GM18508 (cell line): ENCODE data around the gene TXNRD1.
"Not testable (repeated sequence)": the region's sequence is repeated elsewhere in the genome, so short reads cannot be mapped to it uniquely, and the experiment has no call there.

ENCODE experiments used
- ATAC-seq: cut with Tn5 transposase; IDR thresholded peaks from one replicate; pipeline ENCODE4 v1.9.1; 2021; ENCODE audit warnings: moderate number of reproducible peaks; ENCODE audit not compliant: insufficient read depth, unreplicated experiment

The TXNRD1 gene

DNA sequence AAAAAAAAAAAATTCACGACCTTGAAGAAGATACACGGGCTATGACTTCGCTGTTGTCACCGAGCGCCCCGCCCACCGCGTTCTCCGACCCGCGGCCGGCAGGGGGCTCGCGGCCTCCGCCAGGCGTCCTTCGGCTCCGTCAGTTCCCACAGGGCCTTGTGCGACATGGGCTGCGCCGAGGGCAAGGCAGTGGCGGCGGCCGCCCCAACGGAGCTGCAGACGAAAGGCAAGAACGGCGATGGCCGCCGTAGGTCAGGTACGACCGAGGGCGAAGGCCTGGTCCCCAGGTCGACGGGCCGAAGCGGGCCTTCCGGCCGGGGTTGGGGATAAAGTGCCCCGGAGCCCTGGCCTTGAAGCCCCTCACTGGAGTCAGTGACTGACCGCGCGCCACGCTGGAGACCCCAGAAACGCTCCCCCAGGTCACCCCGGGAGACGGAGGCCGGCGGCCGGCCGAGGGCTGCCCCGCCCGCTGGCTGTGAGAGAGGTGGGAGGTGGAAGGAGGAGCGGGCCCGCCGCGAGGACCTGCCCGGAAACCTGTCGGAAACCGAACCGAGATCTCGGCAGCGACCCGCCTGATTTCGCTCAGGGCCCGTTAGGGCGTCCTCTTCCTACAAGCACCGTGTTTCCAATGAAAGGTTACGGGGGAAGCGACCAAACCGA lies at the start of gene TXNRD1:
Gene TXNRD1, plus strand, starts transcription at position 142 of the 660 bp plus-strand sequence. Its CDS starts 24 bp downstream, at position 166.
- ATAC-seq: no peak

DNA sequence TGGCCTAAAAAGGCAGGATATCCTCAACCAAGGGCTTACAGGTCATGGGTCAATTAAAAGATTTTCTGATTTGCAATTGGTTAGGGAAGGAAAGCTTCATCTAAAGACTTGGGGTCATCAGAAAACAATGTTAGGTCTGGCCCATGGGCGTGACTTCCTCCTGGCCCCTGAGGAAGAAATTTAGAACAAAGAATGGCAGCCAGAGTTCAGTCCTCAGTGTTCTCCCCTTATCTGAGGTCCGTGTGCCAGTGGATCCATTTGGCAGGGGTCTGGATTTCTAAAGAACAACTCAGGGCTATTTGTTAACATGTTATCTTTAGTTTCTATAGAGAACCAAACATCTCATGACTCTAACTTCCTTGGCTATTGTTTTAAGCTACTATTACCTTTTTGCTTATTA lies 49.8 kb upstream of the TXNRD1 start:
- no peak for ATAC-seq

DNA sequence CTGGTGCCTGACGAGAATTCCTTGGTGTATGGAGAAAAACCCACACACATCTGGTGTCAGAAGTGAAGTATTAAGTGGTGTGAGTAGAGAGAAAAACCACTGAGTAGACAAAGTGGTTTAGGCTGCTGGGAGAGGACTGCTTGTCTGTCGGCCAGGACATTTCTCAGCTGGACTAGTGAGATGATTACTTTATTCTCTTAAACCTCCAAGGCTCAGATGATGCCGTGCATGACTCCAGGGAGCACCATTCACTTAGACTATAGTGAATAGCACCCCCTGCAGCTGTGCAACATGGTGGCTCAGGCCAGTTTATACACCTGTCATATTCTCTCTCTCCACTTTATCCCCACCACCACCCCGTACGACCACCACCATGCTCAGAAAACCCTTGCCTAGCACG lies 49.1 kb upstream of the TXNRD1 start:
- ATAC-seq: no peak

DNA sequence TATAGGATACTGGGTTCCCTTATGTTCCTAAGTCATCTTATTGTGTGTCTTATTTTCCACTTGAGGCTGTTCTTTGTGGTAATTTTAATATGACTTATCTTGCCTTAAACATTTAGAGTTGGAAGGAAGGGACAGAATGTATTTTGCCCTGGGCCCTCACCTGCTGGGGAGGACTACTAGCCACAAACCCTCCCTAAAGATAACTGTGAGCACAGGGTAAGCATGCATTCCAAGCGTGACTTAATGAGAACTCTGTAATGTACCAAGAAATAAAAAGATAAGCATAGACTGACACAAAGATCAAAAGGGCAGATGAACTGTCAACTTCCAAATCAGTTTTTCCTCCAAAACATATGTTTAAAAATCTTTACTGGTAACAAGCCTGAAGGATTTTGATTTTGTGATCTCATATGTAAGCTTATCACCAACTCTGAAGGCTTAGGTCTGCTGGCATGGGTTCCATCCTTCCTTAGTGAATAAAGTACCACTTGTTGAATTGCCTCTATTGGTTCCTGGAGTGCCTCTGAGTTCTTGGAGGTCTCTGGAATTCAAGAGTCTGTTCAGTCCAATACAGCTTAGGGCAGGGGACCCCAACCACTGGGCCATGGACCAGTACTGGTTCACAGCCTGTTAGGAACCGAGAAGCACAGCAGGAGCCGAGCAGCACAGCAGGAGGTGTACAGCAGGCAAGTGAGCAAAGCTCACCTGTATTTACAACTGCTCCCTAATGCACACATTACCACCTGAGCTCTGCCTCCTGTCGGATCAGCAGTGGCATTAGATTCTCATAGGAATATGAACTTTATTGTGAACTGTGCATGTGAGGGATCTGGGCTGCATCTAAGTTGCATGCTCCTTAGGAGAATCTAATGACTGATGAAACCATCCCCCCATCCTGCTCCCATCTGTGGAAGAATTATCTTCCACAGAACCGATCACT lies 47.8 kb upstream of the TXNRD1 start:
- ATAC-seq: no peak

DNA sequence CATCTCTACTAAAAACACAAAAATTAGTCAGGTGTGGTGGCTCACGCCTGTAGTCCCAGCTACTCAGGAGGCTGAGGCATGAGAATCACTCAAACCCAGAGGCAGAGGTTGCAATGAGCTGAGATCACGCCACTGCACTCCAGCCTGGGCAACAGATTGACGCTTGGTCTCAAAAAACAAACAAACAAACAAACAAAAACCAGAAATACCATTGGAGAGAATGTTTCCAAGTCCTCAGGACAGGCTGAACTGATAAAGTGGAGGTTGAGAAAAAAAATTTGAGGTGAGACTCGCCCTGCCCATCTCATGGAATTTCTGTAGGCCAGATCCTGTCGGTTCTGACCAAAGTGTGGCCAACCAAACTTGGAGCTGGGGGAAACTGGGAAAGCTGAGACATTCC lies 47.0 kb upstream of the TXNRD1 start:
- no peak for ATAC-seq

DNA sequence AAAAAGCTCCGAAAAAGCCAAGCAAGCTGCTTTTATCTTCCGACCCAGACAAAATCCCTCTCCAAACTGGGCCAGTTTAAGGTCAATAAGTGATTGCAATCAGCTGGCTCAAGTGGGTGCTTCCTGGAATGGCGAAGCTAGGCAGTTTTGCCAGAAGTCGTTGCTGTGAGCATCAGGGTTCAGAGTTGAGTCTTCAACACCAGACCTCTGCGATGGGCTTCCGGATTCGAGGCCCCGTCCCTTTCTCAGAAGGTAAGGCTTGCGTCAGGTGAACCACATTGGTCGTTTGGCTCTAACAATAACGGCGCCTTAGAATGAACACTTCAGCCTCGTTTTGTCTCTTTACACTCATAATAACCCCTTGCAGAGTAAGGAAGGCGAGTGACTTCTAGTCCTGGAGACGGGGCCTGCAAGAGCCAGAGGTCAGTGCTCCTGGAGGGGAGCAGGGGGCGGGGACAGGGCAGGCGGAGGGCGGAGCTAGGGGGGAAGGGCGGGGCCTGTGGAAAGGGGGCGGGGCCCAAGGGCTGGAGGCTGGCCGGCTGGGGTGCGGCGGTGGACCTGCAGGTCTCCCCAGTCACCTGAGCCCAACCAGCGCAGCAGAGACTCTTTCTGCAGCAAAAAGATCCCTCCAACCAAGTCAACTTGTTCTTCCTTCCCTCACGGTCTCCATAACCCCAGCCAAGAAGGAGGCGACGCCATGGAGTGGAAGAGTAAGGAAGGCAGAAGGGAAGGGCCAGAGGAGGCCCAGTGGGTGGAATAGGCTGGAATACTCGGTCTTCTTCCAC lies 43.6 kb upstream of the TXNRD1 start:
- no peak for ATAC-seq

DNA sequence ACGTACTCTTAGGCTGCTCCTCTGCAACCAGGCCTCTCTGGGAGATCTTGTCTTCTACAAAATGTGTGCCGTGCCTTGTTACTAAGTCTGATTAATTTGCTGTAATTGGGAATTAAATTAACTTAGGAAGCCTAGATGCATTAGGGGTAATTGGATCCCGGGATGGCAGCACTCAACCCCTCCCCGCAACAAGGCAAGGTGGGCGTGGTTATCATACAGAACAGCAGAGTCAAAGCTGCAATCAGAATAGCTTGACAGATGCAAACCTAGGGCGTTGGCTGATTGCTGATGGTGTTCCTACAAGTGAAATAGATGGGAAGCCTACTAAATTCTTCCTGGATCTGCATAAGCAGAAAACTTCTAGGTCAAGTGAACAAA lies 43.0 kb upstream of the TXNRD1 start:
- no peak for ATAC-seq

DNA sequence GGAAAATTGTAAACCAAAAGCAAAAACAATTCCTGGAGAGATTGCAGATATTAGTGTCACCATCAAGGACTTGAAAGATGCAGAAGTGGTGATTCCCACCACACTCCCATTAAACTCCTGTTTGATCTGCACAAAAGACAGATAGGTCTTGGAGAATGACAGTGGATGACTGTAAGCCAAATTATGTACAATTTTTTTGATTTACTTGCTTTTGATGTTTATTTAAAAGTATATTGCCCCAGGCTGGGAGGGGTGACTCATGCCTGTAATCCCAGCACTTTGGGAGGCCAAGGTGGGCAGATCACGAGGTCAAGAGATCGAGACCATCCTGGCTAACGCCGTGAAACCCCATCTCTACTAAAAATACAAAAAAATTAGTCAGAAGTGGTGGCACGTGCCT lies 41.8 kb upstream of the TXNRD1 start:
- ATAC-seq: not testable (repeated sequence)

DNA sequence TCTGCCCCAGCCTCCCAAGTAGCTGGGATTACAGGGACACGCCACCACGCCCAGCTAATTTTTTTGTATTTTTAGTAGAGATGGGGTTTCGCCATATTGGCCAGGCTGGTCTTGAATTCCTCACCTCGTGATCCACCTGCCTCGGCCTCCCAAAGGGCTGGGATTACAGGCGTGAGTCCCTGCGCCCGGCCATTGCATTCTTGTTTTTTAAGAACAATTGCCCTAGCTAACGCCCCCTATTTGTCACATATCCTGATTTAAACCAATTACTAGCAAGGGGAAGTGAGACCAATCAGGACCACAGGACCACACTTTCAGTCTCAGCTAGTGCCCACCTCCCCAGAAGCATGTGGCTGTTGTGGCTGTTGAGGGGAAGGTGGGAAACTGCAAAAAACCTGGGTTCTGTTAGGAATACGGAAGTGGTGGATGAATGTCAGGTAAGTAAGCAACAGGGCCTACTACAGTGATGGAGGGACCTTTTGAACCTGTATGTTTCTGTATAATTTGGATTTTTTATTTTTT lies 39.8 kb upstream of the TXNRD1 start:
- ATAC-seq: no peak

DNA sequence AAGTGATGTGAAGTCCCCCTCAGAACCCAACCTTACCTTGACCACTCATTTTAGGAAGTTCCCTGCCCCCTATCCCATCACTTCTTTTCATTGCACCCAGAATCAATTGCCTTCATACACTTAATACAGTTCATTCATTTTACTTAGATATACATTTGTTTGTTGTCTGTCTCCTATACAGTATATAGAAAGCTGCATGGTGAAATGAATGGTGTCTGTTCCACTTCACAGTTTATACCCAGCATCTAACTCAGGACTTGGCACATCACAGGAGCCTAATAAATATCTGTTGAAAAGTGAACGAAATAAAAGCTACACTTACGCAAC lies 38.3 kb upstream of the TXNRD1 start:
- no peak for ATAC-seq

DNA sequence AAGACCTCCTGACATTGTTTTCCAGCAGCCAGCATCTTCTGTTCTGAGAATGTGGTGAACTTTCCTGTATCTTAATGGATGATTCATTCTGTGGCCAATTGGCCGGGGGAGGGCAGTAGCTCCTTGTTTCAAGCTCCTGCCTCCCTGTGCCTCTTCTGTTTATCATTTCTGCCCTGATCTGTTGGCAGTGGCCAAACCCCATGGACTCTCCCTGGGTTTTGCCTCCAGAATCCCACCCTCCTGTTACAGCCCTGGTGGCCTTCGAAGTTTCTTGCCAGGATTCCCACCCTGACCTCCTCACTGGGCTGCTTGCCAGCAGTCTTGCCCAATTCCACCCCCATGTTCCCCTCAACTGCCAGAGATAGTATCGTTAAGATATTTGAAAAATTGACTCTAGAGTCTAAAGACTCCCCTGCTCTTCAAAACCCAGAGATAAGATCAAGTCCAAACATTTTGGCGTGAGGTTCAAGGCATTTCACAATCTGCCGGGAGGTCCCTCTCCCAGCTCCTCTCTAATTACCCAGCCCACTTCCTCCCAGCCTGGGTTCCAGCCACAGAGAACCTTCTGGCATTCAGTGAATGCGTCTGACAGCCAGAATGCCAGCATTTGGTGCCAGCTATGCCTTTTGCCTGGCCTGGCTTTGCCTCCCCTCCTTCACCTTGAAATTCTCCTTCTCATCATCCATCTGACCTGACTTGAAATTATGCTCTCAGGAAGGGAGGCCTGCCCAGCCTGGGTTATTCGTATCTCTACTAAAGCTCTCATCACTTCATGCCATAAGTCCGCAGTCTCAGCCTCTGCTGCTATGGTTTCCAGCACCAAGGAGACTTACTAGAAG lies 37.7 kb upstream of the TXNRD1 start:
- no peak for ATAC-seq

DNA sequence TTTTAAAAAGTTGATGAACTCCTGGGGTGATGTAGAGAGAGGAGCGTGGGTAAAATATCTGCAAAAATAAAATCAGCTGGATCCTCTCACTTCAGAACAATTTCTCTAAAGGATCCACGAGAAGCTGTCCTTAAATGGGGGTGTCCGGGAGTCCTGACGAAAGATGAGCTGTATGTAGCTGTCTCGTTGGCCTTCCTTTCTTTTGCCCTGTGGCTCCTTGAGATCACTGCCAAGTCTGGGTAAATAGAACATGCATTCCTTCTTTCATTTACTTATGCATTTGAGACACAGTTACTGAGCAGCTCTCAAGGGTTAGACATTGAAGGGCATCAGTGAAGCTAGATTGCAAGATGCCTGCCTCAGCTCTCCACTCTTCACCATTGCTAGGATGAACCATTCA lies 35.2 kb upstream of the TXNRD1 start:
- no peak for ATAC-seq

DNA sequence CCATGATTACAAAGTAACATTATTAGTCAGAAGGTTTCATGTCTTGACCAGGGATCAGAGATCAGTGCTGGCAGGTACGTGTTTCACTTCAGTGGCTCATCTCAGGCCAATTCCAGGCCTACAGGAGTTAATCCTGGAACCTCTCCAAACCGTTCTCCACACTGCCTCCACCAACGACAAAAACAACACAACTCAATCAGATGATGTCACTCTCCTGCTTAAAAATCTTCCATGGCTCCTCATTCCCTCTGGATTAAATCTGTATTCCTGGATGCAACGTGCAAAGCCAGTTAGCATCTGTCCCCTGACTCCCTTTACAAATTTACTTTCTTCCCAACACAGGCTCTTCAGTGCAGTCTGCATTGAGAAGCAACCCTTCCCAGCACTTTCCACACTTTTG lies 34.3 kb upstream of the TXNRD1 start:
- no peak for ATAC-seq

DNA sequence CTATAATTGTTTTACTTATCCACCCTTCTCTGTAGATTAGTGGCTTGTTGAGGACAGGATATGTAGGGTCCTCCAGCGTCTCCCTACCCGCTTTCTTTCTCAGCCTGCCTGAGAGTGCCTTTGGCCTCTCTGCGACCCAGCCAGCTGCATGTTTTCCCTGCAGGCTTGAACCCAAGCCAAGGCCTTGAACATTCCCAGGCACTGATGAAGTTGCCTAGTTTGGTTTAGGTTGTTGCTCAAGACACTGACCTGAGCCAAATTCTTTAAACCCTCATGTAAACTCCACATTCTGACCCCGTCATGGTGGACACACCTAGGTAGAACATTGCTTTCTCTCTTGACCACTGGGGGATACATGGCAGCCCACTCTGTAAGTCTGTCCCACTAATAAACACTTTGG lies 33.4 kb upstream of the TXNRD1 start:
- ATAC-seq: no peak

DNA sequence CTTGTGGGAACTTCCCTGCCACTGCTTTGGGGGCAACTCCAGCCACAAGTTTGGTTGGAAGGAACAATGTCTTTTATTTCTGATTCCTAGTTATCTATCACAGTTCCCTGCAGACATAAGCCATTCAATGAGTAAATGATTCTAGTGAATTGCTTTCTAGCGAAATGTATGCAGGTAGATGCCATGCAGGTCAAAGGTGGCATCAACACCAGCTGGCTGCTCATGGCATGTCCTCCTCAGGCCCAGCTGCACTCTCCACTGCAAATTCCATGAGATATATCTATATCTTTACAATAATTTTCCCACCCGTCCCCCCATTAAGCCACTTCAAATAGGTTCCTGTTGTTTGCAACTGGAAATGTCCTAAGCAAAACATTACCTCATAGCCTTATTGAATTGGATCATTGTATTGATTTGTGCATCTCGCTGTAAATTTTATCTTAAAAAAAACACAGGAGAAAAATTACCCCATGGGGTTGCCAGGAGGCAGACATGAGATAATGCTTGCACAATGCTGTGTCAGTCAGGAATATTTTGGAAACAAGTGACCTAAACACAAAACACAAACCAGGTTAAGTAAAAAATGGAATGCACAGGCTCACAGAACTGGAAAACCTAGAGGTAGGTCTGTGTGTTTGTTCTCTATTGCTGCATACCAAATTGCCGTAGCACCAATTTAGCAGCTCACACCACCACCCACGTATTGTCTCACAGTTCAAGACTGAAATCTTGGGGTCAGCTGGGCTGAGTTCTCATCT lies 32.8 kb upstream of the TXNRD1 start:
- ATAC-seq: no peak

DNA sequence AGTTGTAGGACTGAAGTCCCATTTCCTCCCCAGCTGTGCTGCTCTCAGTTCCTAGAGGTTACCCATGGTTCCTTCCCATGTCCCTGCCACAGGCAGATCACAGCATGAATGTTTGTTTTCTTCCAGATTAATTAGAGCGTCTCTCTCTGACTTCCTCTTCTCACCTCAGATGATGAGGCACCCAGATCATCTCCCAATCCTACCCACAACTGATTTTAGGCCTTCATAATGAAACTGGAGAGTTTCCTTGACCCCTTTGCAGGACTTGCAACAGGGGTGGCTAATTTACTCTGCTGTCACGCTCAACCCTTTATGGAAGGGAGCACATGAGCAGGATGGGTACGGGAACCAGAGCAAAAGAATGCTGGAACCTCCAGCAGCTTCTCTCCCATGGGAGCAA lies 32.1 kb upstream of the TXNRD1 start:
- no peak for ATAC-seq

DNA sequence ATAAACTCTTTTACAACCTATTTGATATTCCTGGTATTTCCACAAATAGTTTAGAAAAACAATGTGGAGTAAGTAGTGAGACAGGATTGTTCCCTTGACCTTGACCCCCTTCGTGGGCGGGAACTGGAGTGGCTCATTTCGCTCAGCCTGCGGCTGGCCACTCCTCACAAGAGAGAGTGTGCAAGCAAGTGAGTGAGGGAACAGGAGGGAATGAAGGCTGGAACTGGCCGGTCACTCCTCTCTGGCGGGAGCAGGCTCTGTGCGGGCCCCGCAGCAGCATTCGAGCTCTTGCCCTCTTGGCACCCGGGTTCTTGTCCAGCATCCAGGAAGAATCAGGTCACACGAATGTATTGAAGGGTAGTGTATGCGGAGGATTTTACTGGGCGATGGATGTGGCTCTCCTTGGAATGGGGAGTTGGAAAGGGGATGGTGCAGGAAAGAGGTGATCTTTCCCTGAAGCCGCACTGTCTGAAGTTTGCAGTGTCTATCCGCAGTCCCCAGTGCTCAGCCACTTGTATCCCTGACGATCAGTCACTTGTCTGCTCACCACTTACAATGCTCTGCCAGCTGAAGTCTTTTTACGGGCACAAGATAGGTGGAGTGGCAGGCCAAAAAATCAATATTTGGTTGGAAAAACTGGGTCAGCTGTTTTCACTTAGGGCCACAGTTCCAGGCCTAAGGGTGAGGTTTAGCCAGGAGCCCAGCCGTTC lies 28.0 kb upstream of the TXNRD1 start:
- ATAC-seq: no peak

DNA sequence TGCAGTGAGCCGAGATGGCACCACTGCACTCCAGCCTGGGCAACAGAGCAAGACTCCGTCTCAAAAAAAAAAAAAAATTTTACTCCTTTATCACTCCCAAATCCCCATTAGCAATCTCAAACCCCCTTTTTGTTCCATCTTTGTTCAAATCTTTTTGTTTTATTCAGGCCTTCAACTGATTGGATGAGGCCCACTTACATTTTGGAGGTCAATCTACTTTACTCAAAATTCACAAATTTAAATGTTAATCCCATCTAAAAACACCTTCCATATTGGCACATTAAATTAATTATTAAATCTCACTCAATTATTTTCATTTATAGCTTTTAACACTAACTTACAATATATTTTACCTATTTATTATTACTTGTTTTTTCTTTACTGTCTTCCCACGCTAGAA lies 27.0 kb upstream of the TXNRD1 start:
- no peak for ATAC-seq
